ENCODE data around the gene KDM3B. TPM values are rescaled to one million over a fixed set of nuclear protein-coding genes. Genes with fewer than 3 reads are reported as not detected.
A peak's percentile ranks its signal among the peaks of the same experiment; 100 is the strongest.

Gene KDM3B
- total and polyA plus RNA-seq, 9 of the 15 experiments (the other 6 are each of a cell fraction or from before 2014, with no cell fraction given) = 13.8 to 62.8 (median 41.9) TPM

DNA sequence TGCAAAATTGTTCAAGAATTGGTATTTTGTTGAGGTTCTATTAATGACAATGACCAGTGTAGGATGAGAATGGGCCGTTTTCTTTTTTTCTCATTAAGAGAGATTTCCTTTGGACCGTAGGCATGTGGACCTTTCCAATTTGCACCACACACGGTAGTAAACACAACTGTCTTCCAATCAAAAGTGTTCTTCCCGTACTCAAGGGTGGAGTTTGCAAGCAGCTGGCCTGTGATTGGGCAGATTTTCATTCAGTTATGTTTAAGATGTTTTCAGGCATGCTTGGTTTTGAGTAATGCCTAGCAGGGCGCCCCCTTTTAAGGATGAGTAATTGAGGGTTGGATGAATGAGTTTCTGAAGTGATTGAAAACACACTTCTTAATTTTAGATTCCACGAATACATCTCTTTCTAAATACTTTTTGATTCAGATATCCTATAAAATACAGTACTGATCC is 2.5 kb downstream of the KDM3B start (continued):
- TF ChIP-seq, protein P1, sequence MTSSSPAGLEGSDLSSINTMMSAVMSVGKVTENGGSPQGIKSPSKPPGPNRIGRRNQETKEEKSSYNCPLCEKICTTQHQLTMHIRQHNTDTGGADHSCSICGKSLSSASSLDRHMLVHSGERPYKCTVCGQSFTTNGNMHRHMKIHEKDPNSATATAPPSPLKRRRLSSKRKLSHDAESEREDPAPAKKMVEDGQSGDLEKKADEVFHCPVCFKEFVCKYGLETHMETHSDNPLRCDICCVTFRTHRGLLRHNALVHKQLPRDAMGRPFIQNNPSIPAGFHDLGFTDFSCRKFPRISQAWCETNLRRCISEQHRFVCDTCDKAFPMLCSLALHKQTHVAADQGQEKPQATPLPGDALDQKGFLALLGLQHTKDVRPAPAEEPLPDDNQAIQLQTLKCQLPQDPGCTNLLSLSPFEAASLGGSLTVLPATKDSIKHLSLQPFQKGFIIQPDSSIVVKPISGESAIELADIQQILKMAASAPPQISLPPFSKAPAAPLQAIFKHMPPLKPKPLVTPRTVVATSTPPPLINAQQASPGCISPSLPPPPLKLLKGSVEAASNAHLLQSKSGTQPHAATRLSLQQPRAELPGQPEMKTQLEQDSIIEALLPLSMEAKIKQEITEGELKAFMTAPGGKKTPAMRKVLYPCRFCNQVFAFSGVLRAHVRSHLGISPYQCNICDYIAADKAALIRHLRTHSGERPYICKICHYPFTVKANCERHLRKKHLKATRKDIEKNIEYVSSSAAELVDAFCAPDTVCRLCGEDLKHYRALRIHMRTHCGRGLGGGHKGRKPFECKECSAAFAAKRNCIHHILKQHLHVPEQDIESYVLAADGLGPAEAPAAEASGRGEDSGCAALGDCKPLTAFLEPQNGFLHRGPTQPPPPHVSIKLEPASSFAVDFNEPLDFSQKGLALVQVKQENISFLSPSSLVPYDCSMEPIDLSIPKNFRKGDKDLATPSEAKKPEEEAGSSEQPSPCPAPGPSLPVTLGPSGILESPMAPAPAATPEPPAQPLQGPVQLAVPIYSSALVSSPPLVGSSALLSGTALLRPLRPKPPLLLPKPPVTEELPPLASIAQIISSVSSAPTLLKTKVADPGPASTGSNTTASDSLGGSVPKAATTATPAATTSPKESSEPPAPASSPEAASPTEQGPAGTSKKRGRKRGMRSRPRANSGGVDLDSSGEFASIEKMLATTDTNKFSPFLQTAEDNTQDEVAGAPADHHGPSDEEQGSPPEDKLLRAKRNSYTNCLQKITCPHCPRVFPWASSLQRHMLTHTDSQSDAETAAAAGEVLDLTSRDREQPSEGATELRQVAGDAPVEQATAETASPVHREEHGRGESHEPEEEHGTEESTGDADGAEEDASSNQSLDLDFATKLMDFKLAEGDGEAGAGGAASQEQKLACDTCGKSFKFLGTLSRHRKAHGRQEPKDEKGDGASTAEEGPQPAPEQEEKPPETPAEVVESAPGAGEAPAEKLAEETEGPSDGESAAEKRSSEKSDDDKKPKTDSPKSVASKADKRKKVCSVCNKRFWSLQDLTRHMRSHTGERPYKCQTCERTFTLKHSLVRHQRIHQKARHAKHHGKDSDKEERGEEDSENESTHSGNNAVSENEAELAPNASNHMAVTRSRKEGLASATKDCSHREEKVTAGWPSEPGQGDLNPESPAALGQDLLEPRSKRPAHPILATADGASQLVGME (CRISPR knock-in tag; IDR thresholded peaks at IDR 0.05) = no peak
- TF ChIP-seq, protein P2, sequence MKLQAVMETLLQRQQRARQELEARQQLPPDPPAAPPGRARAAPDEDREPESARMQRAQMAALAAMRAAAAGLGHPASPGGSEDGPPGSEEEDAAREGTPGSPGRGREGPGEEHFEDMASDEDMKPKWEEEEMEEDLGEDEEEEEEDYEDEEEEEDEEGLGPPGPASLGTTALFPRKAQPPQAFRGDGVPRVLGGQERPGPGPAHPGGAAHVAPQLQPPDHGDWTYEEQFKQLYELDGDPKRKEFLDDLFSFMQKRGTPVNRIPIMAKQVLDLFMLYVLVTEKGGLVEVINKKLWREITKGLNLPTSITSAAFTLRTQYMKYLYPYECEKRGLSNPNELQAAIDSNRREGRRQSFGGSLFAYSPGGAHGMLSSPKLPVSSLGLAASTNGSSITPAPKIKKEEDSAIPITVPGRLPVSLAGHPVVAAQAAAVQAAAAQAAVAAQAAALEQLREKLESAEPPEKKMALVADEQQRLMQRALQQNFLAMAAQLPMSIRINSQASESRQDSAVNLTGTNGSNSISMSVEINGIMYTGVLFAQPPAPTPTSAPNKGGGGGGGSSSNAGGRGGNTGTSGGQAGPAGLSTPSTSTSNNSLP (IDR thresholded peaks at IDR 0.05; ENCODE audit: borderline replicate concordance, low read depth, low read length) = no peak
- TF ChIP-seq MEIS2 (IDR thresholded peaks at IDR 0.05; ENCODE audit: partially characterized antibody) (no peak), ATF7 (IDR thresholded peaks at IDR 0.05) (no peak), EWSR1 (IDR thresholded peaks at IDR 0.05; ENCODE audit: borderline replicate concordance, low read depth, partially characterized antibody) (no peak), FOXM1 (IDR thresholded peaks at IDR 0.05; ENCODE audit: low read depth) (peak; percentile 69), FOXM1 (CRISPR knock-in tag; IDR thresholded peaks at IDR 0.05; ENCODE audit: low read depth) (no peak), CREB5 (CRISPR knock-in tag; IDR thresholded peaks at IDR 0.05) (no peak), ZNF311 (CRISPR knock-in tag; IDR thresholded peaks at IDR 0.05) (no peak), POLR3G (IDR thresholded peaks at IDR 0.05; ENCODE audit: extremely low read depth, insufficient read length, insufficient replicate concordance) (no peak), PCBP1 (IDR thresholded peaks at IDR 0.05; ENCODE audit: low read depth, low read length, poor library complexity, severe bottlenecking) (no peak), ZNF12 (CRISPR knock-in tag; IDR thresholded peaks at IDR 0.05) (no peak), SREBF2 (CRISPR knock-in tag; IDR thresholded peaks at IDR 0.05) (no peak), SRSF1 (IDR thresholded peaks at IDR 0.05; ENCODE audit: low read depth, low read length) (no peak), NFIC (IDR thresholded peaks at IDR 0.05) (no peak), ZNF77 (CRISPR knock-in tag; IDR thresholded peaks at IDR 0.05) (no peak), RNF2 (IDR thresholded peaks at IDR 0.05) (no peak), POLR2AphosphoS5 (IDR thresholded peaks at IDR 0.05; ENCODE audit: control insufficient read depth, insufficient read depth, low read depth, low read length) (no peak), ZNF830 (CRISPR knock-in tag; IDR thresholded peaks at IDR 0.05) (no peak)
- TF ChIP-seq, protein P3, sequence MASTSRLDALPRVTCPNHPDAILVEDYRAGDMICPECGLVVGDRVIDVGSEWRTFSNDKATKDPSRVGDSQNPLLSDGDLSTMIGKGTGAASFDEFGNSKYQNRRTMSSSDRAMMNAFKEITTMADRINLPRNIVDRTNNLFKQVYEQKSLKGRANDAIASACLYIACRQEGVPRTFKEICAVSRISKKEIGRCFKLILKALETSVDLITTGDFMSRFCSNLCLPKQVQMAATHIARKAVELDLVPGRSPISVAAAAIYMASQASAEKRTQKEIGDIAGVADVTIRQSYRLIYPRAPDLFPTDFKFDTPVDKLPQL (IDR thresholded peaks at IDR 0.05; ENCODE audit: extremely low read depth, insufficient read length) = no peak
